H1 (cell line): ENCODE results near the gene GMCL1. TPM values are rescaled to one million over a fixed set of nuclear protein-coding genes. Genes with fewer than 3 reads are reported as not detected.

Experiments used
- CTCF ChIA-PET: fragments of 300-600 bp; sonication (Branson Sonifier 250); formaldehyde crosslinking; loops from one replicate; lab custom pipeline; 2021; ENCODE audit not compliant: partially characterized antibody; lab: Charles Lee
- POLR2A ChIA-PET: fragments of 300-600 bp; sonication (Branson Sonifier 250); formaldehyde crosslinking; loops from one replicate; lab custom pipeline; 2021; ENCODE audit warnings: inconsistent platforms; ENCODE audit not compliant: partially characterized antibody; lab: Charles Lee
- DNase-seq, 2 experiments: peaks; one replicate each; pipeline versions ENCODE4 v3.0.0 to v3.0.0-alpha.2; 2010 to 2022; ENCODE audit warnings: low spot score in 2 of 2, low read depth in 1 of 2, mixed read lengths in 1 of 2
- FAIRE-seq: peaks from 2 replicates; lab custom pipeline; 2011; peaks lifted over from hg19 to GRCh38; lab: Jason Lieb, UNC
- H2AFZ ChIP-seq: 2 replicates; pipeline ENCODE4 v1.8.1; 2012; ENCODE audit warnings: low read length, inconsistent platforms
- H2AK5ac ChIP-seq: 2 replicates; pipeline ENCODE4 v1.6.1; 2013; ENCODE audit warnings: low read depth, low read length
- H2BK120ac ChIP-seq: replicated peaks from 2 replicates; pipeline ENCODE3; 2013; ENCODE audit warnings: low read depth, low read length, inconsistent platforms
- H2BK12ac ChIP-seq: 2 replicates; pipeline ENCODE4 v1.6.1; 2013; ENCODE audit warnings: low read depth, low read length
- H2BK15ac ChIP-seq: 2 replicates; pipeline ENCODE4 v1.6.1; 2013; ENCODE audit warnings: low read length
- H2BK20ac ChIP-seq: 2 replicates; pipeline ENCODE4 v1.6.1; 2013; ENCODE audit warnings: low read length
- H2BK5ac ChIP-seq: 2 replicates; pipeline ENCODE4 v1.6.1; 2013; ENCODE audit warnings: low read depth, low read length
- H3K14ac ChIP-seq: 2 replicates; pipeline ENCODE4 v1.6.1; 2013; ENCODE audit warnings: inconsistent platforms; ENCODE audit not compliant: insufficient read length
- H3K18ac ChIP-seq: 2 replicates; pipeline ENCODE4 v1.6.1; 2013; ENCODE audit warnings: low read length; ENCODE audit errors: extremely low read depth
- H3K23ac ChIP-seq: 2 replicates; pipeline ENCODE4 v1.6.1; 2013; ENCODE audit warnings: inconsistent platforms; ENCODE audit not compliant: insufficient read length
- H3K23me2 ChIP-seq: 2 replicates; pipeline ENCODE4 v1.6.1; 2013; ENCODE audit warnings: low read depth, low read length
- H3K27ac ChIP-seq: 2 replicates; pipeline ENCODE4 v1.6.1; 2011; ENCODE audit warnings: low read depth, low read length, inconsistent platforms
- H3K27me3 ChIP-seq, 4 experiments: replicated peaks in 1 of 4; 1 replicate in 1 of 4; 2 replicates in 3 of 4; pipeline versions ENCODE4 v1.6.1 to v1.8.1; 2011 to 2013; ENCODE audit warnings: low read length in 3 of 4, mild to moderate bottlenecking in 3 of 4, inconsistent platforms in 2 of 4, mixed read lengths in 2 of 4, moderate library complexity in 1 of 4; ENCODE audit not compliant: control insufficient read depth in 3 of 4, insufficient read depth in 3 of 4; ENCODE audit errors: extremely low read depth in 1 of 4
- H3K36me3 ChIP-seq, 4 experiments: 2 replicates each; pipeline versions ENCODE4 v1.6.1 to v1.8.1; 2011 to 2013; ENCODE audit warnings: mild to moderate bottlenecking in 4 of 4, low read length in 3 of 4, moderate library complexity in 2 of 4, control low read depth in 1 of 4, inconsistent platforms in 1 of 4; ENCODE audit not compliant: insufficient read depth in 4 of 4, control insufficient read depth in 2 of 4
- H3K4ac ChIP-seq: replicated peaks from 2 replicates; pipeline ENCODE3; 2013; ENCODE audit warnings: low read length, low read depth, mixed read lengths, inconsistent platforms; ENCODE audit not compliant: insufficient read length
- H3K4me1 ChIP-seq, 4 experiments: replicated peaks in 1 of 4; 1 replicate in 1 of 4; 2 replicates in 3 of 4; pipeline versions ENCODE4 v1.6.1 to v1.8.1; 2011 to 2013; ENCODE audit warnings: low read length in 3 of 4, inconsistent platforms in 2 of 4, mixed read lengths in 1 of 4; ENCODE audit not compliant: insufficient read depth in 4 of 4, control insufficient read depth in 3 of 4
- H3K4me2 ChIP-seq, 2 experiments: 2 replicates each; pipeline versions ENCODE4 v1.6.1 to v1.8.1; 2011 to 2013; ENCODE audit warnings: low read depth in 2 of 2, low read length in 2 of 2, control low read depth in 1 of 2, inconsistent platforms in 1 of 2, mild to moderate bottlenecking in 1 of 2; ENCODE audit not compliant: insufficient read depth in 1 of 2
- H3K4me3 ChIP-seq, 4 experiments: fragments of 200-600, 300-600 bp in 1 of 4; sonication (generic), shearing (Covaris generic), sonication (Bioruptor Twin) in 1 of 4; 2 replicates each; pipeline versions ENCODE4 v1.5.1 to v1.8.1; 2011 to 2016; ENCODE audit warnings: low read length in 4 of 4, low read depth in 3 of 4, control low read depth in 2 of 4, inconsistent platforms in 2 of 4, mild to moderate bottlenecking in 2 of 4, mixed read lengths in 1 of 4, moderate library complexity in 1 of 4; ENCODE audit not compliant: insufficient read depth in 2 of 4; ENCODE audit errors: extremely low read depth in 1 of 4
- H3K56ac ChIP-seq: replicated peaks from 2 replicates; pipeline ENCODE3; 2013; ENCODE audit warnings: low read depth, mild to moderate bottlenecking, mixed read lengths, low read length, inconsistent platforms; ENCODE audit not compliant: insufficient read length
- H3K79me1 ChIP-seq: 2 replicates; pipeline ENCODE4 v1.6.1; 2013; ENCODE audit warnings: low read depth, low read length, control low read depth
- H3K79me2 ChIP-seq, 2 experiments: 2 replicates each; pipeline versions ENCODE4 v1.6.1 to v1.8.1; 2012 to 2013; ENCODE audit warnings: low read length in 2 of 2, mild to moderate bottlenecking in 2 of 2, inconsistent platforms in 1 of 2; ENCODE audit not compliant: insufficient read depth in 2 of 2, control insufficient read depth in 1 of 2
- H3K9ac ChIP-seq, 4 experiments: replicated peaks in 1 of 4; 1 replicate in 1 of 4; 2 replicates in 3 of 4; pipeline versions ENCODE4 v1.6.1 to v1.8.1; 2011 to 2013; ENCODE audit warnings: low read depth in 3 of 4, low read length in 3 of 4, control low read depth in 2 of 4, mild to moderate bottlenecking in 2 of 4, moderate library complexity in 2 of 4, inconsistent platforms in 1 of 4; ENCODE audit errors: extremely low read depth in 1 of 4
- H3K9me3 ChIP-seq, 2 experiments: 2 replicates each; pipeline versions ENCODE4 v1.6.1 to v1.8.1; 2012 to 2013; ENCODE audit warnings: mild to moderate bottlenecking in 2 of 2, moderate library complexity in 2 of 2, control low read depth in 1 of 2, inconsistent platforms in 1 of 2, low read depth in 1 of 2, low read length in 1 of 2, mixed read lengths in 1 of 2; ENCODE audit not compliant: insufficient read depth in 2 of 2
- H4K20me1 ChIP-seq, 2 experiments: replicated peaks in 1 of 2; 2 replicates each; pipeline versions ENCODE3 to v1.8.1; 2011 to 2013; ENCODE audit warnings: inconsistent platforms in 2 of 2, low read length in 2 of 2, mild to moderate bottlenecking in 1 of 2; ENCODE audit not compliant: insufficient read depth in 2 of 2, control insufficient read depth in 1 of 2
- H4K5ac ChIP-seq: 2 replicates; pipeline ENCODE4 v1.6.1; 2013; ENCODE audit warnings: low read length, low read depth, mixed read lengths, inconsistent platforms; ENCODE audit not compliant: insufficient read length
- H4K8ac ChIP-seq: 2 replicates; pipeline ENCODE4 v1.8.0; 2013; ENCODE audit warnings: mild to moderate bottlenecking, moderate library complexity, low read length, inconsistent platforms; ENCODE audit not compliant: insufficient read depth; ENCODE audit errors: extremely low read depth
- H4K91ac ChIP-seq: replicated peaks from 2 replicates; pipeline ENCODE3; 2013; ENCODE audit warnings: low read length, mixed read lengths, inconsistent platforms; ENCODE audit not compliant: insufficient read length
- CEBPB ChIP-seq: IDR thresholded peaks from 2 replicates; pipeline ENCODE4 v1.6.1; 2012; ENCODE audit warnings: low read depth, low read length
- CHD1 ChIP-seq: IDR thresholded peaks from 2 replicates; pipeline ENCODE4 v1.6.1; 2012; ENCODE audit warnings: low read depth, low read length, improper control_type of control experiment
- GABPA ChIP-seq: IDR thresholded peaks from 2 replicates; pipeline ENCODE4 v1.6.1; 2011; ENCODE audit warnings: mild to moderate bottlenecking, low read length, moderate library complexity, borderline replicate concordance; ENCODE audit not compliant: insufficient read depth
- HDAC6 ChIP-seq: IDR thresholded peaks from one replicate; pipeline ENCODE4 v1.7.1; 2012; ENCODE audit warnings: low read depth, mild to moderate bottlenecking, inconsistent platforms, low read length, moderate library complexity
- POLR2AphosphoS5 ChIP-seq: IDR thresholded peaks from 2 replicates; pipeline ENCODE4 v1.6.1; 2011; ENCODE audit warnings: low read depth, low read length
- RFX5 ChIP-seq: IDR thresholded peaks from 2 replicates; pipeline ENCODE4 v1.6.1; 2011; ENCODE audit warnings: low read depth, low read length, improper control_type of control experiment, borderline replicate concordance
- RNF2 ChIP-seq: fragments of 200-900, 300-1000 bp; sonication (generic); IDR thresholded peaks from 2 replicates; pipeline ENCODE4 v1.7.1; 2016; ENCODE audit warnings: borderline replicate concordance, low read depth, mild to moderate bottlenecking, antibody characterized with exemption, low read length; ENCODE audit not compliant: poor library complexity, severe bottlenecking; ENCODE audit errors: missing control alignments
- SP2 ChIP-seq: IDR thresholded peaks from 2 replicates; pipeline ENCODE4 v1.6.1; 2012; ENCODE audit warnings: mild to moderate bottlenecking, low read length, inconsistent platforms
- SRF ChIP-seq: IDR thresholded peaks from 2 replicates; pipeline ENCODE4 v1.6.1; 2011; ENCODE audit warnings: mild to moderate bottlenecking, low read depth, low read length, moderate library complexity
- USF2 ChIP-seq: IDR thresholded peaks from 2 replicates; pipeline ENCODE4 v1.6.1; 2011; ENCODE audit warnings: low read length, improper control_type of control experiment
- YY1 ChIP-seq: IDR thresholded peaks from 2 replicates; pipeline ENCODE4 v1.6.1; 2011; ENCODE audit warnings: low read depth, mild to moderate bottlenecking, low read length
- polyA plus RNA-seq, 7 experiments: library from polyadenylated mRNA; depleted of rRNA in 3 of 7; stranded (reverse) in 5 of 7; unstranded in 2 of 7; fragments of >200 nt in 5 of 7; fragments of 200-250 nt in 2 of 7; gene quantifications; 1 replicate in 5 of 7; 2 replicates in 1 of 7; 4 replicates in 1 of 7; pipeline versions ENCODE4 v1.2.1 to v1.2.3, GENCODE V29; 2011 to 2013; ENCODE audit warnings: missing spikeins in 2 of 7, mixed read lengths in 2 of 7
- total RNA-seq: library from RNA; stranded (reverse); fragmentation: NEBNext Ultra II Directional; extraction: Animal tissue kit (Norgen Biotek cat#: 25700); gene quantifications from 2 replicates; pipeline ENCODE4 v1.2.1, GENCODE V29; 2021

The GMCL1 gene
- total and polyA plus RNA-seq, 2 of the 8 experiments (the other 6 are each of a cell fraction or from before 2014, with no cell fraction given) = 6.5 to 21.9 TPM

GRCh38 chr2:69791045-69791444, 38.4 kb upstream of the GMCL1 start:
- Histone ChIP-seq H3K4me1 (peaks cover 0 to 13% (median 5%) of the 10 kb centered on the region in 4 experiments; a peak in 3 of 7 replicates), H3K9ac (no peak overlapping the region), H3K4ac (no peak overlapping the region), H2BK12ac (no peak overlapping the region), H3K56ac (no peak overlapping the region), H2BK20ac (no peak overlapping the region), H2AK5ac (no peak overlapping the region), H3K23ac (no peak overlapping the region), H2AFZ (no peak overlapping the region), H3K27ac (no peak overlapping the region), H4K5ac (no peak overlapping the region), H3K27me3 (no peaks in the 10 kb centered on the region), H4K91ac (no peak overlapping the region), H2BK5ac (no peak overlapping the region), H3K79me1 (no peaks in the 10 kb centered on the region), H3K9me3 (no peaks in the 10 kb centered on the region), H2BK15ac (no peak overlapping the region), H3K23me2 (no peaks in the 10 kb centered on the region), H3K4me2 (no peak overlapping the region), H4K20me1 (no peaks in the 10 kb centered on the region), H3K18ac (no peak overlapping the region), H2BK120ac (no peak overlapping the region), H4K8ac (no peak overlapping the region), H3K14ac (no peak overlapping the region), H3K36me3 (no peaks in the 10 kb centered on the region), H3K79me2 (no peaks in the 10 kb centered on the region), H3K4me3 (no peak overlapping the region)
- POLR2A ChIA-PET = interaction anchor here (0.7 to 2.2 kb wide), 2 partner anchors 8 to 14 kb away, joined by 3 to 9 read pairs; no protein-coding TSS in a partner anchor
- CTCF ChIA-PET = interaction anchor here (1.4 to 2.6 kb wide), 3 partner anchors 9 to 66 kb away, joined by 3 to 21 read pairs (median 6); no protein-coding TSS in a partner anchor
- DNase-seq = no peak
- TF ChIP-seq RFX5 (no peak), CHD1 (no peak), HDAC6 (no peak), RNF2 (no peak), POLR2AphosphoS5 (no peak), SP2 (no peak), USF2 (no peak), GABPA (no peak), CEBPB (no peak), SRF (no peak), YY1 (no peak)
- FAIRE-seq = no peak
